ENCODE data around the gene PLEKHM1. TPM values are rescaled to one million over a fixed set of nuclear protein-coding genes. Genes with fewer than 3 reads are reported as not detected.

Gene PLEKHM1
- total and polyA plus RNA-seq, 12 donors, result 10.1 to 152 (median 51.6) TPM

DNA sequence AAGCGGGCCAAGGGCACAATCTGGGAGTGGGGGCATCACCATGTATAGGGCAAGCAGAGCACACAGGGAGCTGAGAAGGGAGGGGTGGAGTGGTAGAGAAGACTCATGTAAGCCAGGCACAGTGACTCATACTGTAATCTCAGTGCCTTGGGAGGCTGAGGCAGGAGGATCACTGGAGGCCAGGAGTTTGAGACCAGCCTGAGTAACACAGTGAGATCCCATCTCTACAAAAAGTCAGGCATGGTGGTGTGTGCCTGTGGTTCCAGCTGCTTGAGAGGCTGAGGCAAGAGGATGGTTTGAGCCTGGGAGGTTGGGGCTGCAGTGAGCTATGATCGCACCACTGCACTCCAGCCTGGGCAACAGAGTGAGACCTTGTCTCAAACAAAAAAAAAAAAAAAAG lies 98.6 kb downstream of the PLEKHM1 start:
- Histone ChIP-seq H3K4me1 (replicated peaks in 1 of 2) (peaks cover 0 to 10% of the 10 kb centered on the region in 2 donors), H3K27me3 (no peaks in the 10 kb centered on the region), H3K27ac (no peak overlapping the region), H3K36me3 (replicated peaks in 1 of 2) (no peaks in the 10 kb centered on the region), H3K4me3 (no peak overlapping the region), H3K9me3 (replicated peaks in 1 of 3) (no peaks in the 10 kb centered on the region)
- WGBS, 4 donors, result 74 to 90% (median 84%) methylated on average over 2 of the region's 2 CpGs
- no peak for DNase-seq
- intact Hi-C loops (cut with DNase I), result loop anchor here in 1 of 2 donors (10.0 kb wide), 1 partner anchor 443 kb away; no protein-coding TSS in a partner anchor
- TF ChIP-seq, protein P1, sequence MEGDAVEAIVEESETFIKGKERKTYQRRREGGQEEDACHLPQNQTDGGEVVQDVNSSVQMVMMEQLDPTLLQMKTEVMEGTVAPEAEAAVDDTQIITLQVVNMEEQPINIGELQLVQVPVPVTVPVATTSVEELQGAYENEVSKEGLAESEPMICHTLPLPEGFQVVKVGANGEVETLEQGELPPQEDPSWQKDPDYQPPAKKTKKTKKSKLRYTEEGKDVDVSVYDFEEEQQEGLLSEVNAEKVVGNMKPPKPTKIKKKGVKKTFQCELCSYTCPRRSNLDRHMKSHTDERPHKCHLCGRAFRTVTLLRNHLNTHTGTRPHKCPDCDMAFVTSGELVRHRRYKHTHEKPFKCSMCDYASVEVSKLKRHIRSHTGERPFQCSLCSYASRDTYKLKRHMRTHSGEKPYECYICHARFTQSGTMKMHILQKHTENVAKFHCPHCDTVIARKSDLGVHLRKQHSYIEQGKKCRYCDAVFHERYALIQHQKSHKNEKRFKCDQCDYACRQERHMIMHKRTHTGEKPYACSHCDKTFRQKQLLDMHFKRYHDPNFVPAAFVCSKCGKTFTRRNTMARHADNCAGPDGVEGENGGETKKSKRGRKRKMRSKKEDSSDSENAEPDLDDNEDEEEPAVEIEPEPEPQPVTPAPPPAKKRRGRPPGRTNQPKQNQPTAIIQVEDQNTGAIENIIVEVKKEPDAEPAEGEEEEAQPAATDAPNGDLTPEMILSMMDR (IDR thresholded peaks at IDR 0.05), result no peak
- TF ChIP-seq POLR2A (IDR thresholded peaks at IDR 0.05), result no peak

DNA sequence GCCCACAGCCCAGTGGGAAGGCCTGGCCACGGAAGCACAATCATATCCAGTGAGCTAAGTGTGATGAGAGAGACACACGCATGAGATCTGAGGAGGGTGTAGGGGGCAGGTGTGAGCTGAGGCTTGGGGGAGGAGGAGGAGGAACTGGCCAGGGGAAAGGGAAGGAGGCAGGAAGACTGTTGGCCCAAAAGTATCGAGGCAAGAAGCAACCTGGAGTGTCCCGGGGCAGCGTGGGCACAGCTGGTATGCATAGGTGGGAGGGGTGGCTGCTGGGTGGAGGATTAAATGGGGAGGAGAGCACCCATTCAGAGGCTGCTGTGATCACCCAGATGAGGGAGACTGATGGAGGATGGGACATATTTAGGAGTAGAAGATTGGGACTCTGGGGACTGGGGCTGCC lies 99.2 kb downstream of the PLEKHM1 start:
- no peak overlapping the region for H3K4me3 ChIP-seq
- no peaks in the 10 kb centered on the region for H3K36me3 ChIP-seq (replicated peaks in 1 of 2)
- TF ChIP-seq, protein P1 (IDR thresholded peaks at IDR 0.05), result no peak
- TF ChIP-seq POLR2A (IDR thresholded peaks at IDR 0.05), result no peak
- no peaks in the 10 kb centered on the region for H3K9me3 ChIP-seq (replicated peaks in 1 of 3)
- DNase-seq, result no peak
- peaks cover 0 to 10% of the 10 kb centered on the region in 2 donors for H3K4me1 ChIP-seq (replicated peaks in 1 of 2)
- H3K27ac ChIP-seq, result no peak overlapping the region
- intact Hi-C loops (cut with DNase I), result loop anchor here in 1 of 2 donors (10.0 kb wide), 1 partner anchor 444 kb away; no protein-coding TSS in a partner anchor
- 55 to 61% (median 58%) methylated on average over 5 of the region's 5 CpGs for WGBS, 4 donors
- H3K27me3 ChIP-seq, result no peaks in the 10 kb centered on the region

DNA sequence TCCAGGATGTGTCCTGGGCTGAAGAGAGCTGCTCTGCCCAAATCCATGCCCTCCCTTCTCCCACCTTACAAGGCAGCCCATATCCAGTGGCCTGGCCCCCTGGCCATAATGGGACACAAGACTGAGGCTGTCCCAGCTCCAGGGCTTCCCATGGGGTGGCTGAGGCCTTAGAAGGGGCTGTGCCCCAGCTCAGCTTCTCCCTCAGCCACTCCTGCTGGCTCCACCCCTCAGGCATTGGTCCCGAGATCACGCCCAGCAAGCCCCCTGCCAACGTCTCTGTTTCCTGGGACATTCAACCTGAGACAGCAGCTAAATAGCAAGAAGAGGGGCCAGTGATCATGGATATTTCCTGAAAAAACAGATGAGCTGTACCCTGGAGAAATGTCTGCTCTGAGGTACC lies 101.2 kb downstream of the PLEKHM1 start:
- no peak overlapping the region for H3K4me3 ChIP-seq
- H3K27me3 ChIP-seq, result no peaks in the 10 kb centered on the region
- H3K27ac ChIP-seq, result no peak overlapping the region
- no peaks in the 10 kb centered on the region for H3K4me1 ChIP-seq (replicated peaks in 1 of 2)
- WGBS, 4 donors, result 0 to 43% (median 42%) methylated on average over 1 to 3 of the region's 3 CpGs
- TF ChIP-seq POLR2A (IDR thresholded peaks at IDR 0.05), result no peak
- TF ChIP-seq, protein P1 (IDR thresholded peaks at IDR 0.05), result no peak
- intact Hi-C loops (cut with DNase I), result loop anchor here (5.0 kb wide), 3 partner anchors 112 to 167 kb away; partner anchors contain the start of gene FMNL1 (in 1 of the 2)
- DNase-seq, result no peak
- H3K9me3 ChIP-seq (replicated peaks in 1 of 3), result no peaks in the 10 kb centered on the region
- H3K36me3 ChIP-seq (replicated peaks in 1 of 2), result no peaks in the 10 kb centered on the region

GRCh38 chr17:45388604-45389325 lies 101.8 kb downstream of the PLEKHM1 start:
- H3K4me3 ChIP-seq, result no peak overlapping the region
- no peak overlapping the region for H3K27ac ChIP-seq
- TF ChIP-seq POLR2A (IDR thresholded peaks at IDR 0.05), result no peak
- TF ChIP-seq, protein P1 (IDR thresholded peaks at IDR 0.05), result no peak
- H3K4me1 ChIP-seq (replicated peaks in 1 of 2), result no peaks in the 10 kb centered on the region
- no peaks in the 10 kb centered on the region for H3K36me3 ChIP-seq (replicated peaks in 1 of 2)
- no peak for DNase-seq
- intact Hi-C loops (cut with DNase I), result loop anchor here (5.0 kb wide), 3 partner anchors 111 to 166 kb away; partner anchors contain the start of gene FMNL1 (in 1 of the 2)
- WGBS, 4 donors, result 44 to 65% (median 58%) methylated on average over 9 to 10 of the region's 10 CpGs
- no peaks in the 10 kb centered on the region for H3K27me3 ChIP-seq
- H3K9me3 ChIP-seq (replicated peaks in 1 of 3), result no peaks in the 10 kb centered on the region
